Stimulated activated CD4-positive, alpha-beta T cell treated with anti-CD3 and anti-CD28 coated beads, Interleukin-15, amount 100 ng/mL, for 48 hours (primary cell): ENCODE data around the gene ISL1.

ENCODE experiments used
- DNase-seq, 2 donors: peaks; one replicate each; pipeline ENCODE4 v3.0.0-alpha.2; 2020; ENCODE audit warnings: low read depth in 2 of 2

The ISL1 gene

GRCh38 chr5:51383131-51384121 lies at the start of gene ISL1:
Gene ISL1 (plus strand): TSS chr5:51383448. CDS start chr5:51383672, 224 bp downstream.
- no peak for DNase-seq

GRCh38 chr5:51336878-51337277 lies 46.4 kb upstream of the ISL1 start:
- no peak for DNase-seq

GRCh38 chr5:51345106-51345505 lies 38.1 kb upstream of the ISL1 start:
- no peak for DNase-seq

- no peak for DNase-seq
Measured at GRCh38 chr5:51347157-51347556, 36.1 kb upstream of the ISL1 start.

GRCh38 chr5:51347704-51348103 lies 35.5 kb upstream of the ISL1 start:
- DNase-seq, result no peak

GRCh38 chr5:51371052-51371451 lies 12.2 kb upstream of the ISL1 start:
- no peak for DNase-seq

- no peak for DNase-seq
Measured at GRCh38 chr5:51373880-51374523, 9.2 kb upstream of the ISL1 start.

GRCh38 chr5:51375084-51375483 lies 8.2 kb upstream of the ISL1 start:
- no peak for DNase-seq

- no peak for DNase-seq
Measured at GRCh38 chr5:51376509-51376908, 6.7 kb upstream of the ISL1 start.

GRCh38 chr5:51377151-51378060 lies 5.8 kb upstream of the ISL1 start:
- no peak for DNase-seq

GRCh38 chr5:51378061-51378409 lies 5.2 kb upstream of the ISL1 start:
- no peak for DNase-seq

- no peak for DNase-seq
Measured at GRCh38 chr5:51378448-51379330, 4.6 kb upstream of the ISL1 start.

- DNase-seq, result no peak
Measured at GRCh38 chr5:51379331-51379700, 3.9 kb upstream of the ISL1 start.

- no peak for DNase-seq
Measured at GRCh38 chr5:51380603-51381207, 2.5 kb upstream of the ISL1 start.

- DNase-seq, result no peak
Measured at GRCh38 chr5:51381761-51382474, 1.3 kb upstream of the ISL1 start.

- DNase-seq, result no peak
Measured at GRCh38 chr5:51382521-51383130, 622 bp upstream of the ISL1 start.

- DNase-seq, result no peak
Measured at GRCh38 chr5:51384281-51384840, 1.1 kb downstream of the ISL1 start.

- DNase-seq, result no peak
Measured at GRCh38 chr5:51385216-51385615, 2.0 kb downstream of the ISL1 start.
